Naive B cell (primary cell): ENCODE data around the gene TBPL1. TPM values are rescaled to one million over a fixed set of nuclear protein-coding genes. Genes with fewer than 3 reads are reported as not detected.

Experiments used
- ATAC-seq, 2 donors: fragments of 150-1000 bp; cut with Tn5 transposase; 2 replicates each; pipeline ENCODE4 v1.10.0; 2021; ENCODE audit warnings: low read depth in 2 of 2, mild to moderate bottlenecking in 2 of 2, moderate library complexity in 2 of 2
- DNase-seq: peaks from one replicate; pipeline ENCODE4 v3.0.0; 2022
- H3K27ac Mint-ChIP-seq, 6 donors: one replicate each; pipeline ENCODE4 v1.8.0; 2020 to 2022; ENCODE audit warnings: mild to moderate bottlenecking in 6 of 6, mixed read lengths in 6 of 6, moderate library complexity in 5 of 6, inconsistent platforms in 2 of 6
- H3K27me3 Mint-ChIP-seq, 3 donors: one replicate each; pipeline ENCODE4 v1.8.0; 2021 to 2022; ENCODE audit warnings: mixed read lengths in 3 of 3, mild to moderate bottlenecking in 1 of 3
- H3K36me3 Mint-ChIP-seq, 2 donors: one replicate each; pipeline ENCODE4 v1.8.0; 2020 to 2022; ENCODE audit warnings: mixed read lengths in 2 of 2, inconsistent platforms in 1 of 2, mild to moderate bottlenecking in 1 of 2
- H3K4me1 Mint-ChIP-seq, 3 donors: one replicate each; pipeline ENCODE4 v1.8.0; 2020 to 2022; ENCODE audit warnings: mixed read lengths in 3 of 3, inconsistent platforms in 1 of 3, mild to moderate bottlenecking in 1 of 3, moderate library complexity in 1 of 3
- H3K4me3 Mint-ChIP-seq, 8 donors: one replicate each; pipeline ENCODE4 v1.8.0; 2020 to 2022; ENCODE audit warnings: mild to moderate bottlenecking in 8 of 8, mixed read lengths in 8 of 8, moderate library complexity in 8 of 8, inconsistent platforms in 2 of 8
- H3K9me3 Mint-ChIP-seq, 7 donors: one replicate each; pipeline ENCODE4 v1.8.0; 2020 to 2022; ENCODE audit warnings: mixed read lengths in 7 of 7, mild to moderate bottlenecking in 5 of 7, inconsistent platforms in 2 of 7, moderate library complexity in 1 of 7
- polyA plus RNA-seq, 6 donors: library from polyadenylated mRNA; unstranded; fragments of 300-500 nt; fragmentation: Illumina TruSeq; gene quantifications; one replicate each; pipeline ENCODE4 v1.2.3, GENCODE V29; 2021; ENCODE audit warnings: low read depth in 6 of 6

The TBPL1 gene
- polyA plus RNA-seq, 6 donors from 2014 or later, result 64.4 to 100 (median 76.7) TPM

DNA sequence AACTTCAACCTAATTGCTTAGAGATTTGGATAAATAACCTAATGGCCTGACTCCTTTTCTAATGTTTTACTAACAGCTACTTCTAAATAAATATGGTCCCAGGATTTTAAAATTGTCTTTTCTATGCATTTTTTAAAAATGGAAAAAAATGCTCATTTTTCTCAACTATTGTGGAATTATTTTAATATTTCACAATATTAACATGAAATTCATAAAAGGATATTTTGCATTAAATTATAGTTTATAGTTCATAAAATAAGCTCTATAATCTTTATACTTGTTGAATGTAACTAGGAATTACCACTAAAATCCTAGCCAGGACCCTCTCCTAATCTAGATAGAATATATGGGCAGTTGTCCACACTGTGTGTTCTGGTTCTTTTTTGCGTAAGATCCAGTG, 37.3 kb downstream of the TBPL1 start:
- no peaks in the 10 kb centered on the region for H3K27me3 Mint-ChIP-seq
- DNase-seq, result no peak
- no peaks in the 10 kb centered on the region for H3K4me1 Mint-ChIP-seq
- peaks cover 0 to 19% of the 10 kb centered on the region in 2 donors for H3K36me3 Mint-ChIP-seq
- peak overlapping the region in 1 of 6 donors; percentile 43 for H3K27ac Mint-ChIP-seq
- no peak for ATAC-seq
- H3K4me3 Mint-ChIP-seq, result no peak overlapping the region
- no peaks in the 10 kb centered on the region for H3K9me3 Mint-ChIP-seq

- ATAC-seq (no peak), DNase-seq (no peak)
- H3K27ac Mint-ChIP-seq, result no peak overlapping the region
- H3K4me3 Mint-ChIP-seq, result no peak overlapping the region
- H3K4me1 Mint-ChIP-seq, result no peaks in the 10 kb centered on the region
- H3K9me3 Mint-ChIP-seq, result no peaks in the 10 kb centered on the region
- no peaks in the 10 kb centered on the region for H3K27me3 Mint-ChIP-seq
- peaks cover 0 to 14% of the 10 kb centered on the region in 2 donors for H3K36me3 Mint-ChIP-seq
These were observed 38.1 kb downstream of the TBPL1 start for GRCh38 chr6:133991096-133991593.

GRCh38 chr6:133992992-133993680, 40.1 kb downstream of the TBPL1 start:
- Mint-ChIP-seq H3K9me3 (no peaks in the 10 kb centered on the region), H3K4me1 (no peaks in the 10 kb centered on the region), H3K27me3 (no peaks in the 10 kb centered on the region), H3K36me3 (peaks cover 0 to 10% of the 10 kb centered on the region in 2 donors), H3K4me3 (no peak overlapping the region), H3K27ac (no peak overlapping the region)
- DNase-seq, result no peak
- ATAC-seq, result no peak

GRCh38 chr6:133995296-133995695, 42.3 kb downstream of the TBPL1 start:
- Mint-ChIP-seq H3K36me3 (no peaks in the 10 kb centered on the region), H3K9me3 (no peaks in the 10 kb centered on the region), H3K27ac (no peak overlapping the region), H3K4me1 (no peaks in the 10 kb centered on the region), H3K27me3 (no peaks in the 10 kb centered on the region), H3K4me3 (no peak overlapping the region)
- ATAC-seq, result no peak
- DNase-seq, result no peak

DNA sequence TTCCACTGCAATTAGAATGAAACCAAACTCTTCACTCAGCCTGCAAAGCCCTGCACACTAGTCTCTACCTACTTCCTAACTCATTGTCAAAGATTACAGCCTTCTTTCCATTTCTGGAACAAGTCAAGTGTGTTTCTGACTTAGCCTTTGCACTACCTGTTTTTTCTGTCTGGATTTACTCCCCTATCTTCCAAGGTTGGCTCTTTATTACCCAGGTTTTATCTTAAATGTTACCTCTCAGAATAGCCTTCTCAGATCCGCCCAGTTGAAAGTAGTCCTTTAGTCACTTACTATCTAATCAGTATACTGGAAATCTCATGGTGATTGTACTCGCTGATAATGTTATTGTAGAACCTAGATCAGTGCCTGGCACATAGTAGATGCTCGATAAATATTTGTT, 42.7 kb downstream of the TBPL1 start:
- Mint-ChIP-seq H3K27me3 (no peaks in the 10 kb centered on the region), H3K9me3 (no peaks in the 10 kb centered on the region), H3K27ac (no peak overlapping the region), H3K36me3 (no peaks in the 10 kb centered on the region), H3K4me1 (no peaks in the 10 kb centered on the region), H3K4me3 (no peak overlapping the region)
- no peak for DNase-seq
- ATAC-seq, result no peak

DNA sequence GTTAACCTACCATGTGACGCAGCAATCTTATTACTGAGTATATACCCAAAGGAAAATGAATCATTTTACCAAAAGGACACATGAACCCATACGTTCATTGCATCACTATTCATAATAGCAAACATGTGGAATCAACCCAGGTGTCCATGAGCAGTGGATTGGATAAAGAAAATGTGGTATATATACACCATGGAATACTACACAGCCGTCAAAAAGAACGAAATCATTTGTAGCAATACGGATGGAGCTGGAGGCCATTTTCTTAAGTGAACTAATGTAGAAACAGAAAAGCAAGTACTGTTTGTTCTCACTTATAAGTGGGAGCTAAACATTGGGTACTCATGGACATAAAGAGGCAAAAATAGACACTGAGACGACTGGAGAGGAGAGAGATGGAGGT, 44.2 kb downstream of the TBPL1 start:
- no peaks in the 10 kb centered on the region for H3K27me3 Mint-ChIP-seq
- no peaks in the 10 kb centered on the region for H3K4me1 Mint-ChIP-seq
- no peaks in the 10 kb centered on the region for H3K36me3 Mint-ChIP-seq
- no peak for DNase-seq
- no peak overlapping the region for H3K4me3 Mint-ChIP-seq
- no peak overlapping the region for H3K27ac Mint-ChIP-seq
- no peak for ATAC-seq
- H3K9me3 Mint-ChIP-seq, result no peaks in the 10 kb centered on the region

DNA sequence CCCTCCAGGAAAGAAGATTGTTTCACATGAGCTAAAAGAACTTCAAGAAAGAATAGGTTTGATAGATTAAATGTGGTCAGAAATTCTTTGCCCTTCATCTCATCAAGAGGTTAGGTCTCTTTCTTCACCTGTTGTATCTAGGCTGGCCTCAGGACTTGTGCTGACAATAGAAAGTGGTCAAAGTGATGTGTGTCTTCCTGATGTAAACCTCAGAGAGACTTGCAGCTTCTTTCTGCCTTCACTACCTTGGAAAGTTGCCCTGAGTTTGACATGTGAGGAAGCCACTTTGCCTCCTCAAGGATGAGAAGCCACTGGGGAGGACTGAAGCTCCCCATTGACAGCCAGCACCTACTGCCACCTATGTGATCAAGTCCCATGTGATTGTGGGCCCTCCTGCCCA, 46.3 kb downstream of the TBPL1 start:
- no peak for ATAC-seq
- Mint-ChIP-seq H3K27ac (no peak overlapping the region), H3K4me3 (no peak overlapping the region), H3K9me3 (no peaks in the 10 kb centered on the region), H3K27me3 (peaks cover 0 to 8% (median 0%) of the 10 kb centered on the region in 3 donors), H3K4me1 (no peaks in the 10 kb centered on the region), H3K36me3 (no peaks in the 10 kb centered on the region)
- no peak for DNase-seq

DNA sequence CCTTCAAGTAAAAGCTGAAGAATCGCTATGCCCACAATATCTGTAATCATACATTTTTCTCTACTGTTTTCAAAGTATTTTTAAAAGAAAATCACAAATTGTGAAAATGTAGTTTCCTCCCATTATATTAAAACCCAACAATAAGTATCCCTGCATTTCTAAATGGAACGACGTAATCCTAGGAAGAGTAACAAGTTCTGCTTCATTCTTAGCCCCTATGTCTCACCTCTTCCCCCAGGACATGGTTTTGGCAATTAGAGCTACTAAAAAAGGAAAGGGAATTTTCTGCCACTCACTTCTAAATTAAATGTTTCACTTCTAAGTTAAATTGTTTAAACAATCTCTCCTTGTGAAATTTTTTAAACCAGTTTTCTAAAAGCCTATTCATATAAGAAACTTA, 47.4 kb downstream of the TBPL1 start:
- no peaks in the 10 kb centered on the region for H3K36me3 Mint-ChIP-seq
- ATAC-seq (no peak), DNase-seq (no peak)
- H3K27ac Mint-ChIP-seq, result no peak overlapping the region
- H3K9me3 Mint-ChIP-seq, result no peaks in the 10 kb centered on the region
- peaks cover 0 to 8% (median 0%) of the 10 kb centered on the region in 3 donors for H3K27me3 Mint-ChIP-seq
- no peaks in the 10 kb centered on the region for H3K4me1 Mint-ChIP-seq
- no peak overlapping the region for H3K4me3 Mint-ChIP-seq

- peaks cover 0 to 21% (median 0%) of the 10 kb centered on the region in 3 donors for H3K27me3 Mint-ChIP-seq
- H3K36me3 Mint-ChIP-seq, result no peaks in the 10 kb centered on the region
- no peak overlapping the region for H3K4me3 Mint-ChIP-seq
- H3K27ac Mint-ChIP-seq, result no peak overlapping the region
- DNase-seq (no peak), ATAC-seq (no peak)
- H3K9me3 Mint-ChIP-seq, result no peaks in the 10 kb centered on the region
- H3K4me1 Mint-ChIP-seq, result no peaks in the 10 kb centered on the region
These were observed 49.8 kb downstream of the TBPL1 start for GRCh38 chr6:134002821-134003220.

GRCh38 chr6:134003542-134003951, 50.5 kb downstream of the TBPL1 start:
- no peaks in the 10 kb centered on the region for H3K36me3 Mint-ChIP-seq
- no peak overlapping the region for H3K4me3 Mint-ChIP-seq
- H3K27me3 Mint-ChIP-seq, result peaks cover 0 to 21% (median 0%) of the 10 kb centered on the region in 3 donors
- H3K9me3 Mint-ChIP-seq, result no peaks in the 10 kb centered on the region
- peak overlapping the region in 3 of 6 donors; percentile 20 to 57 (median 52) for H3K27ac Mint-ChIP-seq
- no peaks in the 10 kb centered on the region for H3K4me1 Mint-ChIP-seq
- ATAC-seq (no peak), DNase-seq (no peak)

GRCh38 chr6:134004714-134005113, 51.7 kb downstream of the TBPL1 start:
- Mint-ChIP-seq H3K9me3 (peaks cover 0 to 2% (median 0%) of the 10 kb centered on the region in 7 donors), H3K27me3 (peaks cover 0 to 21% (median 0%) of the 10 kb centered on the region in 3 donors)
- ATAC-seq, result no peak

GRCh38 chr6:134005800-134006199, 52.8 kb downstream of the TBPL1 start:
- Mint-ChIP-seq H3K4me3 (no peak overlapping the region), H3K36me3 (no peaks in the 10 kb centered on the region), H3K27ac (peak overlapping the region in 1 of 6 donors; percentile 41), H3K9me3 (peaks cover 0 to 2% (median 0%) of the 10 kb centered on the region in 7 donors), H3K4me1 (no peaks in the 10 kb centered on the region), H3K27me3 (peaks cover 0 to 21% (median 1%) of the 10 kb centered on the region in 3 donors)
- DNase-seq, result no peak
- no peak for ATAC-seq

More at GRCh38 chr6:134004714-134005113, 51.7 kb downstream of the TBPL1 start:
- H3K36me3 Mint-ChIP-seq, result no peaks in the 10 kb centered on the region
- H3K4me3 Mint-ChIP-seq, result no peak overlapping the region
- DNase-seq, result no peak
- no peaks in the 10 kb centered on the region for H3K4me1 Mint-ChIP-seq
- H3K27ac Mint-ChIP-seq, result no peak overlapping the region

GRCh38 chr6:134007077-134007476, 54.1 kb downstream of the TBPL1 start:
- DNase-seq (no peak), ATAC-seq (no peak)
- no peak overlapping the region for H3K27ac Mint-ChIP-seq
- no peak overlapping the region for H3K4me3 Mint-ChIP-seq
- H3K4me1 Mint-ChIP-seq, result no peaks in the 10 kb centered on the region
- peaks cover 0 to 2% (median 0%) of the 10 kb centered on the region in 7 donors for H3K9me3 Mint-ChIP-seq
- H3K27me3 Mint-ChIP-seq, result peaks cover 0 to 21% (median 4%) of the 10 kb centered on the region in 3 donors
- H3K36me3 Mint-ChIP-seq, result no peaks in the 10 kb centered on the region

- ATAC-seq (no peak), DNase-seq (no peak)
- Mint-ChIP-seq H3K27ac (no peak overlapping the region), H3K27me3 (peaks cover 0 to 13% (median 4%) of the 10 kb centered on the region in 3 donors), H3K9me3 (peaks cover 0 to 2% (median 0%) of the 10 kb centered on the region in 7 donors), H3K4me3 (no peak overlapping the region), H3K4me1 (no peaks in the 10 kb centered on the region), H3K36me3 (no peaks in the 10 kb centered on the region)
These were observed 56.9 kb downstream of the TBPL1 start for GRCh38 chr6:134009876-134010275.
